Measurements from ENCODE around the gene OR10J1. TPM values are rescaled to one million over a fixed set of nuclear protein-coding genes. Genes with fewer than 3 reads are reported as not detected.

Gene OR10J1
- total and polyA plus RNA-seq, 2 experiments from 2014 or later = not detected

DNA sequence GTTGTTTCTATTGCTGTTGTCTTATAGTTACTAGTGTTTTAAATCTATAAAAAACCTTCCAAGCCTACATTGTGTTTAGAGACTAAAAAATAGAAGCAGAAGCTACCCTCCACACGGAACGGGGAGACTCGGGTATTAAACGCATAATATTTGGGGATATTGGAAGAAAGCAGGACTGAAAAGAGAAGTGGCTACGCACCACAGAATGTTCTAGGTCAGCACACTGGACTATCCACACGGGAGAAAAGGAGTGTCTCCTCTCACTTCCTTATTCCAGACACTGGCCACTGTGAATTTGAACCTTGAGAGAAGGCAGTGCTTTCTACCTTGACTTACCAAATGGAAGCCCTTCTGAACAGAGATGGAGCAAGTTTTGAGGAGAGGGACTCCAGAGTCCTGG, 8.5 kb upstream of the OR10J1 start:
- Histone ChIP-seq H3K9me3 (ENCODE audit: low read depth) (no peaks in the 10 kb centered on the region), H3K27me3 (no peaks in the 10 kb centered on the region), H3K36me3 (replicated peaks; ENCODE audit: insufficient read depth, low read depth) (no peaks in the 10 kb centered on the region), H3K4me3 (no peak overlapping the region), H2AFZ (no peak overlapping the region), H4K20me1 (ENCODE audit: insufficient read depth, poor library complexity, severe bottlenecking) (no peaks in the 10 kb centered on the region), H3K27ac (no peak overlapping the region), H3K9me2 (replicated peaks; ENCODE audit: insufficient read depth) (no peaks in the 10 kb centered on the region), H3K4me2 (no peak overlapping the region), H3K4me1 (ENCODE audit: insufficient read depth) (no peaks in the 10 kb centered on the region), H3K79me2 (no peaks in the 10 kb centered on the region)
- TF ChIP-seq, protein P1, sequence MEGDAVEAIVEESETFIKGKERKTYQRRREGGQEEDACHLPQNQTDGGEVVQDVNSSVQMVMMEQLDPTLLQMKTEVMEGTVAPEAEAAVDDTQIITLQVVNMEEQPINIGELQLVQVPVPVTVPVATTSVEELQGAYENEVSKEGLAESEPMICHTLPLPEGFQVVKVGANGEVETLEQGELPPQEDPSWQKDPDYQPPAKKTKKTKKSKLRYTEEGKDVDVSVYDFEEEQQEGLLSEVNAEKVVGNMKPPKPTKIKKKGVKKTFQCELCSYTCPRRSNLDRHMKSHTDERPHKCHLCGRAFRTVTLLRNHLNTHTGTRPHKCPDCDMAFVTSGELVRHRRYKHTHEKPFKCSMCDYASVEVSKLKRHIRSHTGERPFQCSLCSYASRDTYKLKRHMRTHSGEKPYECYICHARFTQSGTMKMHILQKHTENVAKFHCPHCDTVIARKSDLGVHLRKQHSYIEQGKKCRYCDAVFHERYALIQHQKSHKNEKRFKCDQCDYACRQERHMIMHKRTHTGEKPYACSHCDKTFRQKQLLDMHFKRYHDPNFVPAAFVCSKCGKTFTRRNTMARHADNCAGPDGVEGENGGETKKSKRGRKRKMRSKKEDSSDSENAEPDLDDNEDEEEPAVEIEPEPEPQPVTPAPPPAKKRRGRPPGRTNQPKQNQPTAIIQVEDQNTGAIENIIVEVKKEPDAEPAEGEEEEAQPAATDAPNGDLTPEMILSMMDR (IDR thresholded peaks at IDR 0.05; ENCODE audit: poor library complexity) = no peak
- TF ChIP-seq EZH2 (IDR thresholded peaks at IDR 0.05; ENCODE audit: borderline replicate concordance) = no peak
- TF ChIP-seq EZH2phosphoT487 (IDR thresholded peaks at IDR 0.05; ENCODE audit: low read depth, severe bottlenecking, unreplicated experiment) = no peak
- 72% methylated on average over 6 of the region's 6 CpGs for WGBS (ENCODE audit: low lambda C conversion rate, missing lambda C conversion rate)
- DNase-seq (ENCODE audit: low spot score) = no peak

DNA sequence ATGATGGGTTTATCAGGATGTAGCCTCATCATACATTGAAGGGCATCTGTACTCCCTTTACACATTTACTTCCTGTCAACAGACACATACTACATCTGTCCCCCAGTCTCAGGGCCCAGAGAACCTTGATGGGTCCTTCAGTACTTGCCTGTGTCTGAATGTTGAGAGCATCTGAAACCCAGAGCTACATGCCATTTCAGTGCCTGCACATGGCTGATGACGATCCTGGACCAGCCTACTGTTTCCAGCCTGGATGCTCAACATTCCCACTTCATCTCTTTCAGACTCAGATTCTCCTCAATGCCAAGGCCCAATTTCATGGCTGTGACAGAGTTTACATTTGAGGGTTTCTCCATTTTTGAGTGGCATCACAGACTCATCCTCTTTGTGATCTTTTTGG, 7.6 kb upstream of the OR10J1 start, which contains the start of gene OR10J4:
TSS of gene OR10J4 (plus strand) at position 301 of the 400 bp plus-strand sequence.
- no peaks in the 10 kb centered on the region for H3K4me1 ChIP-seq (ENCODE audit: insufficient read depth)
- no peaks in the 10 kb centered on the region for H3K9me2 ChIP-seq (replicated peaks; ENCODE audit: insufficient read depth)
- DNase-seq (ENCODE audit: low spot score) = no peak
- H4K20me1 ChIP-seq (ENCODE audit: insufficient read depth, poor library complexity, severe bottlenecking) = no peaks in the 10 kb centered on the region
- TF ChIP-seq EZH2 (IDR thresholded peaks at IDR 0.05; ENCODE audit: borderline replicate concordance) = no peak
- H3K36me3 ChIP-seq (replicated peaks; ENCODE audit: insufficient read depth, low read depth) = no peaks in the 10 kb centered on the region
- 59% methylated on average over 1 of the region's 1 CpG for WGBS (ENCODE audit: low lambda C conversion rate, missing lambda C conversion rate)
- no peak within 1 kb of the TSS for H3K27ac ChIP-seq
- H2AFZ ChIP-seq = no peak within 1 kb of the TSS
- no peak within 1 kb of the TSS for H3K4me3 ChIP-seq
- no peaks in the 10 kb centered on the region for H3K27me3 ChIP-seq
- H3K4me2 ChIP-seq = no peak within 1 kb of the TSS
- H3K79me2 ChIP-seq = no peaks in the 10 kb centered on the region
- no peaks in the 10 kb centered on the region for H3K9me3 ChIP-seq (ENCODE audit: low read depth)

DNA sequence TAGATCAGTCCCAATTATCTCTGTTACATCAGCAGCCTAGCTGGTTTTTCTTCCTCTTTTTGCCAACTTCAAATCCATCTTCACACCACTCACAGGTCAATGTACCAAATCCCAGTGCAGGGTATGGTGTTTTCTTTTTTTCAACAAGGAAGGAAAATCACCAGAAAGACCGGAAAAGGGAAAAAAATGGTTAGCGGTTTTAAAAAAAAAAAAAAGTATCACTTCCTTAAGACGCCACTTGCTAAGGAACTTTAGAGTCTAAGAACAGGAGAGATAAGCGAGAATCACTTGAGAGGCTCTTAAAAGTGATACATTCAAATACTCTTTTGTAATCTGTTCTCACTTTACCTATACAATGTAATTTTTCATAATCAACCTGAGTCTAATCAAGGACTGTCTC, 3.1 kb upstream of the OR10J1 start:
- no peaks in the 10 kb centered on the region for H3K4me1 ChIP-seq (ENCODE audit: insufficient read depth)
- no peak overlapping the region for H3K4me2 ChIP-seq
- H3K36me3 ChIP-seq (replicated peaks; ENCODE audit: insufficient read depth, low read depth) = no peaks in the 10 kb centered on the region
- no peak for DNase-seq (ENCODE audit: low spot score)
- H3K9me3 ChIP-seq (ENCODE audit: low read depth) = no peaks in the 10 kb centered on the region
- no peaks in the 10 kb centered on the region for H3K79me2 ChIP-seq
- H2AFZ ChIP-seq = no peak overlapping the region
- 62% methylated on average over 4 of the region's 4 CpGs for WGBS (ENCODE audit: low lambda C conversion rate, missing lambda C conversion rate)
- no peak overlapping the region for H3K27ac ChIP-seq
- H3K9me2 ChIP-seq (replicated peaks; ENCODE audit: insufficient read depth) = no peaks in the 10 kb centered on the region
- no peaks in the 10 kb centered on the region for H4K20me1 ChIP-seq (ENCODE audit: insufficient read depth, poor library complexity, severe bottlenecking)
- H3K27me3 ChIP-seq = no peaks in the 10 kb centered on the region
- no peak for TF ChIP-seq EZH2phosphoT487 (IDR thresholded peaks at IDR 0.05; ENCODE audit: low read depth, severe bottlenecking, unreplicated experiment)
- TF ChIP-seq, protein P1 (IDR thresholded peaks at IDR 0.05; ENCODE audit: poor library complexity) = no peak
- TF ChIP-seq EZH2 (IDR thresholded peaks at IDR 0.05; ENCODE audit: borderline replicate concordance) = no peak
- H3K4me3 ChIP-seq = no peak overlapping the region

DNA sequence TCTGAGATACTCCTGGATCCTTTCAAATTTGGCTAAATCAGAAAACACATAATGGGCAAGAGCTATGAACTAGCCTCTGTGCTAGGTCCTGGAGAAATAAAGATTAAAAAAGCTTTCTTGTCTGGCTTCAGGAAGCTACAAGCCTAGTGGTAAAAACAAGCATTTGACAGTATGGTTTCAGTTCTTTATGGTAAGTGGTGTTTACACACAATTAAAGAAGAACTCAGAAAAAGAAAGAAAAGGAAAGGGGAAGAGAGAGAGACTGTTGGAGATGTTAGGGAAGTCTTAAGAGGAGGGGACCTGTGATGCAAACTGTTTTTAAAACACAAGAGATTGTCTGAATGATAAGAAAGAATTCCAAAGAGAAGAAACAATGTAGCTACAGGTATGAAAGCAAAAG, 1.8 kb downstream of the OR10J1 start:
- H3K36me3 ChIP-seq (replicated peaks; ENCODE audit: insufficient read depth, low read depth) = no peaks in the 10 kb centered on the region
- no peaks in the 10 kb centered on the region for H4K20me1 ChIP-seq (ENCODE audit: insufficient read depth, poor library complexity, severe bottlenecking)
- no peak overlapping the region for H3K27ac ChIP-seq
- no peaks in the 10 kb centered on the region for H3K9me3 ChIP-seq (ENCODE audit: low read depth)
- H3K79me2 ChIP-seq = no peaks in the 10 kb centered on the region
- H3K27me3 ChIP-seq = no peaks in the 10 kb centered on the region
- H3K4me3 ChIP-seq = no peak overlapping the region
- no peaks in the 10 kb centered on the region for H3K4me1 ChIP-seq (ENCODE audit: insufficient read depth)
- no peaks in the 10 kb centered on the region for H3K9me2 ChIP-seq (replicated peaks; ENCODE audit: insufficient read depth)
- H3K4me2 ChIP-seq = no peak overlapping the region
- DNase-seq (ENCODE audit: low spot score) = no peak
- no peak overlapping the region for H2AFZ ChIP-seq
- TF ChIP-seq EZH2 (IDR thresholded peaks at IDR 0.05; ENCODE audit: borderline replicate concordance) = no peak
- TF ChIP-seq, protein P1 (IDR thresholded peaks at IDR 0.05; ENCODE audit: poor library complexity) = no peak
- no peak for TF ChIP-seq EZH2phosphoT487 (IDR thresholded peaks at IDR 0.05; ENCODE audit: low read depth, severe bottlenecking, unreplicated experiment)
